B cell (primary cell): ENCODE data around the gene CDK6.

Source experiments
- EZH2 ChIP-seq: IDR thresholded peaks from 2 replicates; pipeline ENCODE4 v1.6.1; 2012; ENCODE audit warnings: borderline replicate concordance, low read depth, mild to moderate bottlenecking, moderate library complexity, low read length; ENCODE audit not compliant: insufficient read depth, poor library complexity, severe bottlenecking
- TF ChIP-seq, protein P1 (sequence below): fragments of 200-600 bp; IDR thresholded peaks from one replicate; pipeline ENCODE4 v1.8.0; 2022; ENCODE audit warnings: antibody characterized with exemption, mild to moderate bottlenecking

GRCh38 chr7:92668564-92668963 lies 167.8 kb downstream of the CDK6 start:
- TF ChIP-seq, protein P1, sequence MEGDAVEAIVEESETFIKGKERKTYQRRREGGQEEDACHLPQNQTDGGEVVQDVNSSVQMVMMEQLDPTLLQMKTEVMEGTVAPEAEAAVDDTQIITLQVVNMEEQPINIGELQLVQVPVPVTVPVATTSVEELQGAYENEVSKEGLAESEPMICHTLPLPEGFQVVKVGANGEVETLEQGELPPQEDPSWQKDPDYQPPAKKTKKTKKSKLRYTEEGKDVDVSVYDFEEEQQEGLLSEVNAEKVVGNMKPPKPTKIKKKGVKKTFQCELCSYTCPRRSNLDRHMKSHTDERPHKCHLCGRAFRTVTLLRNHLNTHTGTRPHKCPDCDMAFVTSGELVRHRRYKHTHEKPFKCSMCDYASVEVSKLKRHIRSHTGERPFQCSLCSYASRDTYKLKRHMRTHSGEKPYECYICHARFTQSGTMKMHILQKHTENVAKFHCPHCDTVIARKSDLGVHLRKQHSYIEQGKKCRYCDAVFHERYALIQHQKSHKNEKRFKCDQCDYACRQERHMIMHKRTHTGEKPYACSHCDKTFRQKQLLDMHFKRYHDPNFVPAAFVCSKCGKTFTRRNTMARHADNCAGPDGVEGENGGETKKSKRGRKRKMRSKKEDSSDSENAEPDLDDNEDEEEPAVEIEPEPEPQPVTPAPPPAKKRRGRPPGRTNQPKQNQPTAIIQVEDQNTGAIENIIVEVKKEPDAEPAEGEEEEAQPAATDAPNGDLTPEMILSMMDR, result no peak
- no peak for TF ChIP-seq EZH2
